ENCODE measurements around the gene RBCK1.
"Not testable (repeated sequence)": the region's sequence is repeated elsewhere in the genome, so short reads cannot be mapped to it uniquely, and the experiment has no call there.

RBCK1 gene

GRCh38 chr20:467755-468154 is 59.7 kb downstream of the RBCK1 start:
- in situ Hi-C loops (cut with MboI; ENCODE audit: low sequenced_read_pairs), result no loop called here

GRCh38 chr20:469746-470490 is 61.8 kb downstream of the RBCK1 start:
- in situ Hi-C loops (cut with MboI; ENCODE audit: low sequenced_read_pairs), result no loop called here

- in situ Hi-C loops (cut with MboI; ENCODE audit: low sequenced_read_pairs), result no loop called here
Measured at GRCh38 chr20:472137-472846, 64.2 kb downstream of the RBCK1 start.

GRCh38 chr20:472889-473292 is 64.8 kb downstream of the RBCK1 start:
- in situ Hi-C loops (cut with MboI; ENCODE audit: low sequenced_read_pairs), result no loop called here

GRCh38 chr20:474581-474980 is 66.5 kb downstream of the RBCK1 start:
- in situ Hi-C loops (cut with MboI; ENCODE audit: low sequenced_read_pairs), result no loop called here

DNA sequence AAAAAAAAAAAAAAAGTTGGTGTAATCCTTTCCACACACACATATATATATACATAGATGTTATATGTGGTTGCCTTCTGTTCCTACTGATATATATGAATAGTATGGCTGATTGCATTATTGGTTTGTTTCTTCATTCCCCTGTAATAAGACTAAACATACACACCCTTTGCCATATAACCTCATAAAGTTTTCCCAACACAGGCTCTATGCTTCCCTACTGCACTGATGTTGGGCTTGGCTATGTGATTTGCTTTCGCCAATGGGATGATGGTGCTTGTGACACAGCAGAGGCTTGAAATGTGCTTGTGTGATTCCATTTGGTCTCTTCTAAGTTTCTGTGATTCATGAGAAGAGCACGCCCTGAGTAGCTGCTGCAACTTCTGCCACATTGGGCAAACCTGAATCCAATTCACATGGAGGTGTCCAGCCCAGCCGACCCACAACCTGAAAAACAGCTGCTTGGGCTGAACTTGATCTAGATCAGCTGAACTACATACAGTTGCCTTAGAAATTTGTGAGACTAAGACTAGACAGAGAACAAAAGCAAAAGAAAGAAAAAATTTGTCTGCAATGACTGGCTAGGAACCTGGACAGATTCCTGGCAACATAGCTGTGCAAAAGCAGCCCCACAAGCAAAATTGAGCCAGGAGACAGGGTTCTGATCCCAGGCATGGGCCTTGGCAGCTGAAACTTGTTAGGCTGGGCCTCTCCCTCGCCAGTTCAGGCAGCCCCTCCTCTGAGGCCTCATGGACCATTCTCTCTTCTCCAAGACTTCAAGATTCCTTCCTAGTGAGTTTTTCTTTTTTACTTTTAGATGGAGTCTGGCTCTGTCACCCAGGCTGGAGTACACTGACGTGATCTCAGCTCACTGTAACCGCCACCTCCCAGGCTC is 67.6 kb downstream of the RBCK1 start:
- in situ Hi-C loops (cut with MboI; ENCODE audit: low sequenced_read_pairs), result no loop called here

- in situ Hi-C loops (cut with MboI; ENCODE audit: low sequenced_read_pairs), result not testable (repeated sequence)
Measured at GRCh38 chr20:476561-477249, 68.6 kb downstream of the RBCK1 start.

GRCh38 chr20:478010-478948 is 70.2 kb downstream of the RBCK1 start:
- in situ Hi-C loops (cut with MboI; ENCODE audit: low sequenced_read_pairs), result no loop called here

GRCh38 chr20:478949-479429 is 70.9 kb downstream of the RBCK1 start:
- in situ Hi-C loops (cut with MboI; ENCODE audit: low sequenced_read_pairs), result no loop called here

DNA sequence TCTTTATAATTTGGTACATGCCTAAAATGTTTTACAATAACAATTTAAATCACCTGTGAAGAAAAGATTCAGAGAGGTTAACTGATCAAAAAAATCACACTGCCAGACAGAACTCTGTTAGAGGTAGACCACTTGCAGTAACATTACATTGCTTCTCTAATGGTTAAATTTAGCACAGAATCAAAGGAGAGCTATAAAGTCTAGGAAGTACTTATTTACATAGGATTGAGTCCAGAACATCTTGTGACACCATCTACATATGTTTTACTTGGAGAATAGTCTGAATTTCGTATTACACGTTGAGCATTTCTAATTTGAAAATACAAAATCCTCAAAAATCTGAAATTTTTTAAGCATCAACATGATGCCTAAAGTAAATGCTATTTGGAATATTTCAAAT is 71.4 kb downstream of the RBCK1 start:
- in situ Hi-C loops (cut with MboI; ENCODE audit: low sequenced_read_pairs), result no loop called here

DNA sequence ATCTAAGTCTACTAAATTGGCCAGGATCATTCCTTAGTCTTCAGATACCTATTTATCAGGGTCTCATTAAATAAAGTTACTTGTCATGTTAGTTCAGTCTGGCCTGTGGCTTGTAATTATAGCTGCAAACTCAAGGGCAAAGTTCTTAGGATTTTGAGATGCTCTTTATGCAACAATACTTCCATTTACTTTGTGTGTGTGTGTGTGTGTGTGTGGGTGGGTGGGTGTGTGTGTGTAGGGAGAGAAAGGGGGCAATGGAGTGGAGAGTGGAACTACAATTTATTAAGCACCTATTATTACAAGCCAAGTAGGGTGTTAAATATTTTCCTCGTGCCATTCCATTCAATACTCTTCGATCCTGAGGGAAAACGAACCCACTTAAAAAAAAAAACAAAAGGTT is 71.9 kb downstream of the RBCK1 start:
- in situ Hi-C loops (cut with MboI; ENCODE audit: low sequenced_read_pairs), result no loop called here

DNA sequence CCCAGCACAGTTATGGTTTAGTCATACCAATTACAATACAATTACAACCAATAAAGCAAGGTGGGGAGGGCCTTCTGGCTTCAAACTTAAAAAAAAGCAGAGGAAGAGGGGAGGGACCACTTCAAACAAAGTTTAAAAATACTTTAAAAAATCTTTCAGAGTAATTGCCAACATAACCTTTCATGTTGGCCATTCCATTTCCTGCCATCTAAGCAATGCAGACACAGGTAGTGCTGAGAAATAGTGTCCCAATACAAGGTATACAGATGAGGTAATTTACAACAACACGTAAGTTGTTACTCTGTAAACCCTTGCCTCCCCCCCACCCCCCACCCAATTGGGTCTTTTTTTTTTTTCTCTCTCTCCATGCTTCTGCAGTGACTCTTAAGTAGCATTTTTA is 73.1 kb downstream of the RBCK1 start:
- in situ Hi-C loops (cut with MboI; ENCODE audit: low sequenced_read_pairs), result no loop called here

Measured in hTERT RPE-1 (cell line).